Neutrophil (primary cell): ENCODE data around the gene PSME2.
"Not testable (repeated sequence)": the region's sequence is repeated elsewhere in the genome, so short reads cannot be mapped to it uniquely, and the experiment has no call there.

Experiments
- H3K27ac ChIP-seq: fragments of 200-600 bp; sonication (generic); 2 replicates; pipeline ENCODE4 v1.5.1; 2016; ENCODE audit warnings: mild to moderate bottlenecking, moderate library complexity
- H3K27me3 ChIP-seq: fragments of 200-600 bp; sonication (generic); 2 replicates; pipeline ENCODE4 v1.6.0; 2016; ENCODE audit warnings: mild to moderate bottlenecking
- H3K36me3 ChIP-seq: fragments of 200-600 bp; sonication (generic); 2 replicates; pipeline ENCODE4 v1.5.1; 2017
- H3K4me1 ChIP-seq, 2 experiments: fragments of 200-600 bp in 1 of 2; sonication (generic) in 1 of 2; 1 replicate in 1 of 2; 2 replicates in 1 of 2; pipeline versions ENCODE4 v1.5.1 to v1.6.1; 2013 to 2016; ENCODE audit warnings: low read depth in 1 of 2, low read length in 1 of 2, mild to moderate bottlenecking in 1 of 2, moderate library complexity in 1 of 2; ENCODE audit not compliant: control insufficient read depth in 1 of 2, insufficient read depth in 1 of 2
- H3K4me3 ChIP-seq, 2 experiments: fragments of 200-600 bp in 1 of 2; sonication (generic) in 1 of 2; 1 replicate in 1 of 2; 2 replicates in 1 of 2; pipeline ENCODE4 v1.5.1; 2013 to 2016; ENCODE audit warnings: low read depth in 1 of 2, low read length in 1 of 2, mild to moderate bottlenecking in 1 of 2, moderate library complexity in 1 of 2
- H3K9me3 ChIP-seq: fragments of 200-600 bp; sonication (generic); 2 replicates; pipeline ENCODE4 v1.5.1; 2016
- TF ChIP-seq, protein P1 (sequence below): fragments of 200-600 bp; sonication (generic); IDR thresholded peaks from 2 replicates; pipeline ENCODE4 v1.5.1; 2016; ENCODE audit warnings: antibody characterized with exemption

Gene PSME2

GRCh38 chr14:24106672-24107271 lies 39.6 kb downstream of the PSME2 start:
- Histone ChIP-seq H3K36me3 (no peaks in the 10 kb centered on the region), H3K27ac (no peak overlapping the region)
- TF ChIP-seq, protein P1, sequence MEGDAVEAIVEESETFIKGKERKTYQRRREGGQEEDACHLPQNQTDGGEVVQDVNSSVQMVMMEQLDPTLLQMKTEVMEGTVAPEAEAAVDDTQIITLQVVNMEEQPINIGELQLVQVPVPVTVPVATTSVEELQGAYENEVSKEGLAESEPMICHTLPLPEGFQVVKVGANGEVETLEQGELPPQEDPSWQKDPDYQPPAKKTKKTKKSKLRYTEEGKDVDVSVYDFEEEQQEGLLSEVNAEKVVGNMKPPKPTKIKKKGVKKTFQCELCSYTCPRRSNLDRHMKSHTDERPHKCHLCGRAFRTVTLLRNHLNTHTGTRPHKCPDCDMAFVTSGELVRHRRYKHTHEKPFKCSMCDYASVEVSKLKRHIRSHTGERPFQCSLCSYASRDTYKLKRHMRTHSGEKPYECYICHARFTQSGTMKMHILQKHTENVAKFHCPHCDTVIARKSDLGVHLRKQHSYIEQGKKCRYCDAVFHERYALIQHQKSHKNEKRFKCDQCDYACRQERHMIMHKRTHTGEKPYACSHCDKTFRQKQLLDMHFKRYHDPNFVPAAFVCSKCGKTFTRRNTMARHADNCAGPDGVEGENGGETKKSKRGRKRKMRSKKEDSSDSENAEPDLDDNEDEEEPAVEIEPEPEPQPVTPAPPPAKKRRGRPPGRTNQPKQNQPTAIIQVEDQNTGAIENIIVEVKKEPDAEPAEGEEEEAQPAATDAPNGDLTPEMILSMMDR = no peak

DNA sequence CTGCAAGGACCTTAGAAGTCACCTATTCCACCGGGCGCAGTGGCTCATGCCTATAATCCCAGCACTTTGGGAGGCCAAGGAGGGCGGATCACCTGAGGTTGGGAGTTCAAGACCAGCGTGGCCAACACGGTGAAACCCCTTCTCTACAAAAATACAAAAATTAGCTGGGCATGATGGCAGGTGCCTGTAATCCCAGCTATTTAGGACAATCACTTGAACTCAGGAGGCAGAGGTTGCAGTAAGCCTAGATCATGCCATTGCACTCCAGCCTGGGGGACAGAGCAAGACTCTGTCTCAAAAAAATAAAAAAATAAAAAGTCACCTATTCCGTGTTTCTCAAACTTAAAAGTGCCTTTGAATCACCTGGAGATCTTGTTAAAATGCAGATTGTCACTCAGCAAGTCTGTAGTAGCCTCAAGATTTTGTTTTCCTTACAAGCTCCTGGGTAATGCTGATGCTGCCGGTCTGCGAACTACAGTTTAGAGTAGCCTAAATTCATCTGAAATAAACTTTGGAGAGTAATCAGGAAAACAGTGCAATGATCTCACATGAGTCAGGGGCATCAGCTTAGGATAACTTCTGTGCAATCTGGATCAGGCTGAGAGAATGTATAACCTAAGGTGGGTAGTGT lies 40.7 kb downstream of the PSME2 start:
- peaks cover 13% of the 10 kb centered on the region for H3K27me3 ChIP-seq
- H3K4me3 ChIP-seq, H3K27ac ChIP-seq, H3K4me1 ChIP-seq, H3K9me3 ChIP-seq, H3K36me3 ChIP-seq: not testable (repeated sequence)

More at GRCh38 chr14:24106672-24107271, 39.6 kb downstream of the PSME2 start:
- no peak overlapping the region for H3K4me3 ChIP-seq
- H3K27me3 ChIP-seq = peaks cover 2% of the 10 kb centered on the region
- H3K9me3 ChIP-seq = no peaks in the 10 kb centered on the region
- H3K4me1 ChIP-seq = peaks cover 5 to 7% of the 10 kb centered on the region in 2 experiments

DNA sequence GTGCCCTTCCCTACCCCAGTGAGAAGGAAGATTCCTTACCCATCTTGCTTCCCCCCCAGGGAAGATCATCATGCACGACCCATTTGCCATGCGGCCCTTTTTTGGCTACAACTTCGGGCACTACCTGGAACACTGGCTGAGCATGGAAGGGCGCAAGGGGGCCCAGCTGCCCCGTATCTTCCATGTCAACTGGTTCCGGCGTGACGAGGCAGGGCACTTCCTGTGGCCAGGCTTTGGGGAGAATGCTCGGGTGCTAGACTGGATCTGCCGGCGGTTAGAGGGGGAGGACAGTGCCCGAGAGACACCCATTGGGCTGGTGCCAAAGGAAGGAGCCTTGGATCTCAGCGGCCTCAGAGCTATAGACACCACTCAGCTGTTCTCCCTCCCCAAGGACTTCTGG lies 43.0 kb downstream of the PSME2 start:
- H3K4me1 ChIP-seq = peaks cover 6 to 8% of the 10 kb centered on the region in 2 experiments
- no peaks in the 10 kb centered on the region for H3K9me3 ChIP-seq
- H3K36me3 ChIP-seq = no peaks in the 10 kb centered on the region
- no peak overlapping the region for H3K4me3 ChIP-seq
- TF ChIP-seq, protein P1 = no peak
- H3K27me3 ChIP-seq = peaks cover 15% of the 10 kb centered on the region
- H3K27ac ChIP-seq = no peak overlapping the region

- Histone ChIP-seq H3K4me3 (no peak overlapping the region), H3K9me3 (no peaks in the 10 kb centered on the region), H3K27ac (no peak overlapping the region), H3K27me3 (peaks cover 20% of the 10 kb centered on the region), H3K4me1 (peaks cover 6 to 8% of the 10 kb centered on the region in 2 experiments), H3K36me3 (no peaks in the 10 kb centered on the region)
- TF ChIP-seq, protein P1 = no peak
Measured at GRCh38 chr14:24102357-24103048, 43.9 kb downstream of the PSME2 start.

GRCh38 chr14:24100982-24101494 lies 45.4 kb downstream of the PSME2 start:
- Histone ChIP-seq H3K4me3 (no peak overlapping the region), H3K4me1 (peaks cover 6 to 8% of the 10 kb centered on the region in 2 experiments), H3K36me3 (no peaks in the 10 kb centered on the region), H3K27ac (no peak overlapping the region), H3K9me3 (no peaks in the 10 kb centered on the region), H3K27me3 (peaks cover 33% of the 10 kb centered on the region)
- TF ChIP-seq, protein P1 = no peak
